ENCODE measurements around the gene EPSTI1.

The EPSTI1 gene

GRCh38 chr13:42836930-42837690 is 154.9 kb downstream of the EPSTI1 start:
- TF ChIP-seq RAD21 (IDR thresholded peaks at IDR 0.05; ENCODE audit: low read depth) = peak; percentile 35
- no peak for TF ChIP-seq TEAD4 (IDR thresholded peaks at IDR 0.05)

Measured in Ishikawa (cell line).